Stimulated activated CD4-positive, alpha-beta T cell treated with anti-CD3 and anti-CD28 coated beads, Interleukin-12 subunit alpha, Interleukin-12 subunit beta, amount 100 ng/mL, for 4 hours (primary cell): ENCODE results near the gene COMMD6.

Source experiments
- DNase-seq: peaks from one replicate; pipeline ENCODE4 v3.0.0-alpha.2; 2020

COMMD6 gene

GRCh38 chr13:75521956-75522355 lies 15.7 kb downstream of the COMMD6 start:
- no peak for DNase-seq

- DNase-seq, result no peak
These were observed 19.1 kb downstream of the COMMD6 start for GRCh38 chr13:75518439-75519088.

GRCh38 chr13:75514080-75514995 lies 23.3 kb downstream of the COMMD6 start:
- no peak for DNase-seq

GRCh38 chr13:75513271-75513670 lies 24.4 kb downstream of the COMMD6 start:
- no peak for DNase-seq

- DNase-seq, result no peak
These were observed 25.4 kb downstream of the COMMD6 start for GRCh38 chr13:75512253-75512652.

GRCh38 chr13:75511051-75511625 lies 26.5 kb downstream of the COMMD6 start:
- DNase-seq, result no peak

- DNase-seq, result no peak
These were observed 29.6 kb downstream of the COMMD6 start for GRCh38 chr13:75508002-75508548.

- DNase-seq, result no peak
These were observed 30.3 kb downstream of the COMMD6 start for GRCh38 chr13:75507027-75508001.

GRCh38 chr13:75506018-75506417 lies 31.6 kb downstream of the COMMD6 start:
- no peak for DNase-seq

- no peak for DNase-seq
These were observed 32.3 kb downstream of the COMMD6 start for GRCh38 chr13:75505327-75505726.

GRCh38 chr13:75495938-75496337 lies 41.7 kb downstream of the COMMD6 start:
- DNase-seq, result no peak

- DNase-seq, result no peak
These were observed 43.1 kb downstream of the COMMD6 start for GRCh38 chr13:75494491-75494890.

GRCh38 chr13:75493156-75493555 lies 44.5 kb downstream of the COMMD6 start:
- no peak for DNase-seq

GRCh38 chr13:75492389-75492788 lies 45.3 kb downstream of the COMMD6 start:
- no peak for DNase-seq

GRCh38 chr13:75491376-75491775 lies 46.3 kb downstream of the COMMD6 start:
- DNase-seq, result no peak

- DNase-seq, result no peak
These were observed 48.0 kb downstream of the COMMD6 start for GRCh38 chr13:75489502-75490263.

GRCh38 chr13:75486146-75487062 lies 51.2 kb downstream of the COMMD6 start:
- no peak for DNase-seq

GRCh38 chr13:75485286-75486062 lies 52.2 kb downstream of the COMMD6 start:
- DNase-seq, result no peak

GRCh38 chr13:75482820-75483079 lies 54.9 kb downstream of the COMMD6 start:
- DNase-seq, result no peak
